Smooth muscle cell (in vitro differentiated cells): Measurements from ENCODE around the gene CDC42BPB. TPM values are rescaled to one million over a fixed set of nuclear protein-coding genes. Genes with fewer than 3 reads are reported as not detected.

Source experiments
- DNase-seq: peaks from one replicate; lab custom pipeline; 2025; ENCODE audit not compliant: unreplicated experiment; lab: John Stamatoyannopoulos, UW
- H2AFZ ChIP-seq: fragments of 200-600 bp; sonication (generic); 2 replicates; pipeline ENCODE4 v1.6.0; 2016; ENCODE audit warnings: antibody characterized with exemption, low read depth, mild to moderate bottlenecking
- H3F3A ChIP-seq: fragments of 200-600 bp; sonication (generic); 2 replicates; pipeline ENCODE4 v1.6.0; 2017; ENCODE audit warnings: antibody characterized with exemption, low read depth
- H3K27ac ChIP-seq: fragments of 200-600 bp; sonication (generic); 2 replicates; pipeline ENCODE4 v1.5.1; 2016; ENCODE audit warnings: low read depth, mild to moderate bottlenecking
- H3K27me3 ChIP-seq: fragments of 200-600 bp; sonication (generic); 2 replicates; pipeline ENCODE4 v1.6.1; 2016; ENCODE audit warnings: low read depth, mild to moderate bottlenecking
- H3K36me3 ChIP-seq: fragments of 200-600 bp; sonication (generic); 2 replicates; pipeline ENCODE4 v1.5.1; 2016; ENCODE audit warnings: low read depth
- H3K4me1 ChIP-seq: fragments of 200-600 bp; sonication (generic); 2 replicates; pipeline ENCODE4 v1.5.1; 2016; ENCODE audit warnings: low read depth
- H3K4me2 ChIP-seq: fragments of 200-600 bp; sonication (generic); 2 replicates; pipeline ENCODE4 v1.6.0; 2016; ENCODE audit warnings: mild to moderate bottlenecking
- H3K4me3 ChIP-seq: fragments of 200-600 bp; sonication (generic); 2 replicates; pipeline ENCODE4 v1.5.1; 2016; ENCODE audit warnings: mild to moderate bottlenecking
- H3K79me2 ChIP-seq: fragments of 200-600 bp; sonication (generic); 2 replicates; pipeline ENCODE4 v1.6.0; 2016; ENCODE audit warnings: low read depth, mild to moderate bottlenecking
- H3K9ac ChIP-seq: fragments of 200-600 bp; sonication (generic); 2 replicates; pipeline ENCODE4 v1.6.0; 2016; ENCODE audit warnings: low read depth
- H3K9me3 ChIP-seq: fragments of 200-600 bp; sonication (generic); replicated peaks from 2 replicates; pipeline ENCODE4 v1.5.1; 2016; ENCODE audit warnings: low read depth
- H4K20me1 ChIP-seq: fragments of 200-600 bp; sonication (generic); 2 replicates; pipeline ENCODE4 v1.6.0; 2016; ENCODE audit warnings: low read depth
- WGBS: methylation state at CpG from one replicate; pipeline ENCODE4 v1.1.7; 2016; ENCODE audit warnings: low lambda C conversion rate; 5-methylcytosine and 5-hydroxymethylcytosine counted together
- polyA plus RNA-seq: library from polyadenylated mRNA; unstranded; fragments of >200 nt; fragmentation: Nextera tagmentation; extraction: Ambion mirVana; gene quantifications from 2 replicates; pipeline ENCODE4 v1.2.1, GENCODE V29; 2016
- total RNA-seq: library from RNA; depleted of rRNA; stranded (reverse); fragments of >200 nt; gene quantifications from 2 replicates; pipeline ENCODE4 v1.2.3, GENCODE V29; 2014
- TF ChIP-seq, protein P1 (sequence below): fragments of 200-600 bp; sonication (generic); IDR thresholded peaks from 2 replicates; pipeline ENCODE4 v1.5.1; 2017; ENCODE audit warnings: borderline replicate concordance, mild to moderate bottlenecking, antibody characterized with exemption; ENCODE audit not compliant: insufficient read depth, poor library complexity, severe bottlenecking

Gene CDC42BPB
- total and polyA plus RNA-seq, 2 experiments from 2014 or later, result 11.3 to 71.2 TPM

DNA sequence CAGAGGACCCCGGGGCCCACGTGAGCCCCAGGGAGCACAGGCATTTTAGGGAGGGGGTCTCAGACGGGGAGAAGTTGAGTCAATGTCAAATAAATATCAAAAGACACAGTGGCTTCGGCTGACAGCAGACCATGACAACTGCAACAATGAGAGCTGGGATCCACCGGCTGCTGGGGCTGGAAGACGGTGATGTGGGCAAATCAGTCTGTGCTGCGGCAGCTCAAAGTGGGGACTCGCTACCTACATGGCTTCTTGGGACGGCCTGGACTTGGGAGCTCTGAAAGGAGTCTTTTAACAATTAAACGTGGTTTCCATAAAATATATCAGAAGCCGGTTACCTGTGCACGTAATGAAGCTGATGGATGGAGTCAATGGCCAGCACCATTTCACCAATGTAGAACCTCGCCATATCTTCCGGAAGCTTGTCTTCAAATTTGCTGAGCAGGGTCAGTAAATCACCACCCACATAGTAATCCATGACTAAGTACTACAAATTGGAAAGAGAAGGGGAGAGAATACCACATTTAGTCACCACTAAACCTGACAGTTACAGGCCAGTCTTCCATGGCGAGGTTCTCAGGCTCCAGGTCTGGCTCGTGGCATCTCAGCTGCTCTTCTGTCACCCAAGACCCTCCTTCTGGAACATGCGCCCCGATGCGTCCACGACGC, 58.0 kb downstream of the CDC42BPB start:
- no peak overlapping the region for H3K9ac ChIP-seq
- DNase-seq, result no peak
- peaks cover 91% of the 10 kb centered on the region for H4K20me1 ChIP-seq
- no peaks in the 10 kb centered on the region for H3K27me3 ChIP-seq
- H2AFZ ChIP-seq, result no peak overlapping the region
- WGBS, result 87% methylated on average over 21 of the region's 21 CpGs
- H3K9me3 ChIP-seq, result no peaks in the 10 kb centered on the region
- peak overlapping the region; percentile 36 for H3K27ac ChIP-seq
- peak overlapping the region; percentile 31 for H3K4me2 ChIP-seq
- no peak overlapping the region for H3K4me3 ChIP-seq
- peaks cover 4% of the 10 kb centered on the region for H3K4me1 ChIP-seq
- H3K79me2 ChIP-seq, result peaks cover 49% of the 10 kb centered on the region
- no peaks in the 10 kb centered on the region for H3F3A ChIP-seq
- H3K36me3 ChIP-seq, result no peaks in the 10 kb centered on the region
- TF ChIP-seq, protein P1, sequence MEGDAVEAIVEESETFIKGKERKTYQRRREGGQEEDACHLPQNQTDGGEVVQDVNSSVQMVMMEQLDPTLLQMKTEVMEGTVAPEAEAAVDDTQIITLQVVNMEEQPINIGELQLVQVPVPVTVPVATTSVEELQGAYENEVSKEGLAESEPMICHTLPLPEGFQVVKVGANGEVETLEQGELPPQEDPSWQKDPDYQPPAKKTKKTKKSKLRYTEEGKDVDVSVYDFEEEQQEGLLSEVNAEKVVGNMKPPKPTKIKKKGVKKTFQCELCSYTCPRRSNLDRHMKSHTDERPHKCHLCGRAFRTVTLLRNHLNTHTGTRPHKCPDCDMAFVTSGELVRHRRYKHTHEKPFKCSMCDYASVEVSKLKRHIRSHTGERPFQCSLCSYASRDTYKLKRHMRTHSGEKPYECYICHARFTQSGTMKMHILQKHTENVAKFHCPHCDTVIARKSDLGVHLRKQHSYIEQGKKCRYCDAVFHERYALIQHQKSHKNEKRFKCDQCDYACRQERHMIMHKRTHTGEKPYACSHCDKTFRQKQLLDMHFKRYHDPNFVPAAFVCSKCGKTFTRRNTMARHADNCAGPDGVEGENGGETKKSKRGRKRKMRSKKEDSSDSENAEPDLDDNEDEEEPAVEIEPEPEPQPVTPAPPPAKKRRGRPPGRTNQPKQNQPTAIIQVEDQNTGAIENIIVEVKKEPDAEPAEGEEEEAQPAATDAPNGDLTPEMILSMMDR, result no peak

DNA sequence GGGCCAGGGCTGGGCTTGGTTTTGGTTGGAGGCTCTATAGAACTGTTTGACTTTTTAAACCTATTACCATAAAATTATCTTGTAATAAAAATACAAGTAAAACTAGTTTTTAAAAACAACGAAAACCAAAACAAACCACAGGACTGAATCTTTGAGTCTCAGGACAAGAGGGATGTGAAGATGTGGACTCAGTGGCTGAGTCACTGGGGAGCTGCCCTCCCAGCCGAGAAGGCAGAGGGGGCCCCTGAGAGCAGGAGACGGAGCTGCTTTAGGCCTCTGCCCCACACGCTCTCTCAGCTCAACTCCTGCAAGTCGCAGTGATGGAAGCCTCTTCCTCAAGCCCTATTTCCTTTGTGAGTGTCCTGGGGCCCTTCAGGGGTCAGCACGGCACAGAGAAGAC, 59.0 kb downstream of the CDC42BPB start:
- WGBS, result 29% methylated on average over 6 of the region's 6 CpGs
- Histone ChIP-seq H3K9ac (no peak overlapping the region), H3K4me3 (no peak overlapping the region), H3F3A (no peaks in the 10 kb centered on the region), H3K4me1 (peaks cover 4% of the 10 kb centered on the region), H4K20me1 (peaks cover 89% of the 10 kb centered on the region), H3K4me2 (peak overlapping the region; percentile 59), H3K9me3 (no peaks in the 10 kb centered on the region), H3K27ac (peak overlapping the region; percentile 54), H3K36me3 (no peaks in the 10 kb centered on the region), H2AFZ (no peak overlapping the region), H3K27me3 (no peaks in the 10 kb centered on the region), H3K79me2 (peaks cover 48% of the 10 kb centered on the region)
- no peak for DNase-seq
- TF ChIP-seq, protein P1, result no peak

DNA sequence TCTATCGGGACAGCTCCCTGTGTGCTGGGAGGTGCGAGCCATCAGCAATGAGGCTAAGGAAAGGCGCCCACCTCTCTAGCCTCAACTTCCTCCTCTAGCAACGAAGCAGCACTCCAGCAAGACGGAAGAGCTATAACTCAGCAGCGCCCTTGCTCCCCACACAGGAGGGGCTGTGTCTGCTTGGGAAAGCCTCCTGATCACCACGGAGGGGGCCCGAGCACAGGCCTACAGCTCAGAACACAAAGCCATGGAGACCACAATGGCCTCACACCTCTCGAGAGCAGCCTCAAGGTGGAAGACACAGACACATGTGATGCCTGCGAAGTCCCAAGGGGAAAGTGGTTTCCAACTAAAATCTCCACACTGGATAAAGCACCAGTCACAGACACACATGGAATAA, 60.4 kb downstream of the CDC42BPB start:
- Histone ChIP-seq H2AFZ (no peak overlapping the region), H4K20me1 (peaks cover 86% of the 10 kb centered on the region), H3F3A (no peaks in the 10 kb centered on the region), H3K27ac (no peak overlapping the region), H3K9ac (no peak overlapping the region), H3K4me2 (no peak overlapping the region), H3K36me3 (no peaks in the 10 kb centered on the region), H3K9me3 (no peaks in the 10 kb centered on the region), H3K4me1 (peaks cover 4% of the 10 kb centered on the region), H3K79me2 (peaks cover 47% of the 10 kb centered on the region), H3K27me3 (no peaks in the 10 kb centered on the region), H3K4me3 (no peak overlapping the region)
- DNase-seq, result no peak
- 96% methylated on average over 10 of the region's 10 CpGs for WGBS
- TF ChIP-seq, protein P1, result no peak

- no peak overlapping the region for H3K9ac ChIP-seq
- peaks cover 4% of the 10 kb centered on the region for H3K4me1 ChIP-seq
- peaks cover 59% of the 10 kb centered on the region for H3K79me2 ChIP-seq
- peaks cover 72% of the 10 kb centered on the region for H4K20me1 ChIP-seq
- no peak overlapping the region for H3K4me2 ChIP-seq
- TF ChIP-seq, protein P1, result no peak
- no peak overlapping the region for H3K4me3 ChIP-seq
- no peak for DNase-seq
- no peaks in the 10 kb centered on the region for H3K27me3 ChIP-seq
- no peak overlapping the region for H2AFZ ChIP-seq
- WGBS, result 90% methylated on average over 4 of the region's 4 CpGs
- H3K27ac ChIP-seq, result no peak overlapping the region
- no peaks in the 10 kb centered on the region for H3F3A ChIP-seq
- no peaks in the 10 kb centered on the region for H3K9me3 ChIP-seq
- H3K36me3 ChIP-seq, result peaks cover 15% of the 10 kb centered on the region
Observed at GRCh38 chr14:102994689-102995088, 62.7 kb downstream of the CDC42BPB start.
